NCI-H524 (cell line): Measurements from ENCODE around the gene CNPY4.

Experiments
- DNase-seq, 2 experiments: peaks; one replicate each; lab custom pipeline; 2025; lab: John Stamatoyannopoulos, UW

The CNPY4 gene

DNA sequence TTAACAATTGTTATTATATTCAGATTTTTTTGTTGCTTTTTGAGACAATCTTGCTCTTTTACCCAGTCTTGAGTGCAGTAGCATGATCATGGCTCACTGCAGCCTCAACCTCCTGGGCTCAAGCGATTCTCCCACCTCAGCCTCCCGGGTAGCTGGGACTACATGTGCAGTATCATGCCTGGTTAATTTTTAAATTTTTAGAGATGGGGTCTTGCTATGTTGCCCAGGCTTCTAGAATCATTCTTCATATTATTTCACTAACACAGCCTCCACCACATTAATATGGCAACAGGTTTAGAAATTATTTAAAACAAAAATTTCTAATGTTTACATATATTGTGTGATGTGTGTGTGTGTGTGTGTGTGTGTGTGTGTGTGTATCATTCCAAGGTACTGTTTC, 27.8 kb downstream of the CNPY4 start:
- DNase-seq = no peak

DNA sequence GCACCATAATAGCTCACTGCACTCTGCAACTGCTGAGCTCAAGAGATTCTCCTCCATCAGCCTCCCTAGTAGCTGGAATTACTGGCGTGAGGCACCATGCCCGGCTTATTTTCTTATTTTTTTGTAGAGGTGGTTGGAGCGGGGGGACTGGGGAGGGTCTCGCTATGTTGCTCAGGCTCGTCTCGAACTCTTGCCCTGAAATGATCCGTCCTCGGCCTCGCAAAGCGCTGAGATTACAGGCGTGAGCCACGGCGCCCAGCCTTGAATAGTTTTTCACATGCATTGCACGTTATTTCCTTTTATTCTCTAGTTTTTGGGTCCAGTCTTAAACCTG, 28.8 kb downstream of the CNPY4 start:
- DNase-seq = no peak

DNA sequence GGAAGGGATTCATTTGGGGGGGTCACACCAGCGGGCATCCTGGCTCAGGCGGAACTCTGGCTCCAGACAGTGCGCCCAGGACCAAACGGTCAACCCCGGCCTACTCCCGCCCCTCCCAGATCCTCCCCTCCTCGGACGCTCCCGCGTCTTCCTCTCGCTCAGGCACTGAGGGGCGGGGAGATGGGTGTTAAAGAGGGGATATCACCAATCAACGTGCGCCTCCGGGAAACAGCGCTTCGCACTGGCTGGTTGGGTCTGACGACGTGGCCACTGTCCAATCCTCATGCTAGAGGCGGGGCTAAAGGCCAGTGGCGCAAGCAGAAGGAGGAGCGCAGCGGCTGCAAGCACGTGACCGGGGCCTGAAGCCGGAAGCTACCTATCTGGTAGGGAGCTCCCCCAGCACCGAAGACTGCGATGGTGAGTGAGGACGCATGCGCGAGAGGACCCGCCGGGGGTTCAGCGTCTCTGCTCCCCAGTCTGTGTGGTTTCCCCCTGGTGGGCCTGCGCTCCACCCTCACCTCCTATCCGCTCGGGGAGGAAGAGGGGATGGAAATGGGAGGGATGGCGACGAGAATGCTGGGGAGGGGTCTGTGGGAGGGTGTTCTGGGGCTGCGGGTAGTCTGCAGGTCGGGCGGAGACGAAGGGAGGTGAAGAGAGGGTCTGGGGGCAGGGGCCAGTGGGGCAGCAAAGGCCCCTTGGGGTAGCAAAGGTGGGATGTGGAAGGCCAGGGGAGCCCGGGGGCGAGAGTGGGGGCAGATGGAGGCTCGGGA, 29.3 kb downstream of the CNPY4 start, which contains the start of gene LAMTOR4:
Gene LAMTOR4, plus strand, starts transcription at position 360 of the 770 bp plus-strand sequence. Its CDS starts 55 bp downstream, at position 415.
- DNase-seq = peak; percentile 97 to 99

DNA sequence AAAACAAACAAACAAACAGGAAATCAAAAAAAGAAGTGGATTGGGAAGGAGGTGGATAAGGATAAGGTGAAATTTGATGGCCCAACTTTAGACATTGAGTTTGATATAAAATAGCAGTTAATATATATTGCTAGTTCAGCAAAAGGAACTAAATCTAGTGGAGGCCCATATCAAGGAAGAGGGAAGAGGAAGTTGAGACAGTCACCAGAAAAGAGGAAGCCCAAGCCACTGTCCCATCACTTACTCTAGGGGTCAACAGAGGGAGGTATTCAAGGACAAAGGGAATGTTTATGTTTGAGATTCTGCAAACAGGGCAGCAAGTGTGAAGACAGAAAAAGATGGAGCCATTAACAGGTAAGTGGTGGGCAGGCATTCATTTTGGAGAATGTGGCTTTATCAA, 33.0 kb downstream of the CNPY4 start:
- DNase-seq = no peak

DNA sequence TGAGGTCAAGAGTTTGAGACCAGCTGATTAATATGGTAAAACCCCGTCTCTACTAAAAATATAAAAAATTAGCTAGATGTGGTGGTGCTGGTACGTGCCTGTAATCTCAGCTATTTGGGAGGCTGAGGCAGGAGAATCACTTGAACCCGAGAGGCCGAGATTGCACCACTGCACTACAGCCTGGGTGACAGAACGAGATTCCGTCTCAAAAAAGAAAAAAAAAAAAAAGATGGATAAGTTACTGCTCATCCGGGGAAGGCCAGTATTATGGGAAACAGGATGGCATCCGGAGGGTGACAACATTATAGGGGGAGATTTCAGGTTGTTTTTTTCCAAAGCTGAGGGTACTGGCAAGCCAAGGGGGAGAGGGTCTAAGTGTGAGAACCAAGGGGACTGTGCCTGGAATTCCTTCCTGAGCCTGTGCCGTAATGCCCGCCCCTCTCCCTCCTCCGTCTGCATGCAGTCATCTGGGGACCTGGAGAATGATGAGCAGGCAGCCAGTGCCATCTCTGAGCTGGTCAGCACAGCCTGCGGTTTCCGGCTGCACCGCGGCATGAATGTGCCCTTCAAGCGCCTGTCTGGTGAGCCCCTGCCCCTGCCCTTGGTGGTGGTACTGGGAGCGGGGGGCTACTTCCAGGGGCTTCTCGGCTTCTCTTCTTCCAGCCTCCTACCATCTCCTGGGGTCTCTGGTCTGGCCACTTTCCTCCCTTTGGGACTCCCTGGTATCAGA, 33.7 kb downstream of the CNPY4 start:
- no peak for DNase-seq

DNA sequence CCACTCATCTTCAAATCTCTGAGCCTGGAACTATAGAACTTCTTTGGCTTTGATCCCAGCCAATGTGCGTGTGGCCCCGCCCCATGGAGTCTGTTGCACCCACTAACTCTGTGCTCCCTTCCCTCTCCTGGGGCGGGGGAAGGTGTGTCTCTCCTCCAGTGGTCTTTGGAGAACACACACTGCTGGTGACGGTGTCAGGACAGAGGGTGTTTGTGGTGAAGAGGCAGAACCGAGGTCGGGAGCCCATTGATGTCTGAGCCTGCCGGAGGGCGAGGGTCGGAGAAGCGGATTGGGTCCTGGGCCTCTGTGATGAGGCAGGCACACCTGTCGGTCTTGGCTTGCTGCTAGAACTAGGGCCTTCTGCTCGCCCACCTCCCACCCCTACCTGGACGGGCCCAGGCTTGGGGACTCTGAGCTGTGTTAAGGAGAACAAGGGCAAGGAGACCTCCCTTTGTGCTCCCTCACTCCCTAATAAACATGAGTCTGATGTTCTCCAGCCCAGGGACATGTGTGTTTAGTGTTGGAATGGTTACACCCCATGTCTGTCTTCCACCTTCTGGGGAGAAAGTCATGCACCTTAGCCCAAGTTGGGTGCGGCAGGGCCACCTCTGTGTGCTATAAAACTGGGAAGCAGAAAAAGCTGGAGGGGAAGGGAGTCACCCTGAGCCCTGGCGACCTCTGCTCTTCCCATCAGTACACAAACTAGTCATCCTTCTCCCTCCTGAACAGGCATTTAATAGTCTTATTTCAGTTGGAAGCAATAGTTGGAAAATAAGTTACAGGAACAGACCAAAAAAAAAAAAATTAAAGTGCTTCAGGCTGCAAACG, 34.5 kb downstream of the CNPY4 start:
- no peak for DNase-seq

DNA sequence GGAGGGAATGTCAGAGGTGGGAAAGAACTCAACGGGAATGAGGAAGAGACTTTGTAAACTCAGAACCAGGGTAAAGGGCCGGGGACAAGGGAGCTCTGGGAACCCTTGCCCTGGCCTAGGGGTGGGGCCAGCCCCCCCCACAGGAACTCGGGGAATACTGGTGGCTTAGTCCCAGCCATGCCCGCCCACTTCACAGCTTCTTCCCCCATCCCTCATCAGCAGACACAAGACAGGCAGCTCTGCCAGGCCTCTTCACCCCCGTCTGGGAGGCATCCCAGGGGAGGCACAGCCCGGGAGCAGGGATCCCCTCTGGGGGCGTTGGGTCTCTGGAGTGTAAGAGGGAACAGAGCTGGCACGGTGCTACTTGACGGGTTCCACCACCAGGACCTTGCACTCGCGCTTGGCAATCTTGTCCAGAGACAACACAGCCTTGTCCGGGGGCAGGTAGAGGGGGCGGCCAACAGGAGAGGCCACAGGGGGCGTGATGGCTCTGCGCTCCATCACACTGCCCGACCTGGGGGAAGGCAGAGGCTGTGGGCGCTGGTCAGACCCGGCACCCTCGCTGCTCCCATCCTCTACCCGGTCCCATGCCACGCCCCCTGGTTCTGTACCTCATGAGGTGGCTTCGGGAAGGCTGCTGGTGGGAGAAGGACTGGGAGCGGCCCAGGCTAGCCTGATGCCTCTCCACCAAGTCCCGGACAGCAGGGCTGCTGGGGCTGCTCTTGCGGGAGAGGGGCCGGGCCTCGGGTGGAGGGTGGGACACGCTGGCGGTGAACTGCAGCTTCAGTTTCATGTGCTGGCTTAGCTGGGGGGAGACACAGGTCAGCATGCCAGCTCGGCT, 35.4 kb downstream of the CNPY4 start:
- DNase-seq = no peak

DNA sequence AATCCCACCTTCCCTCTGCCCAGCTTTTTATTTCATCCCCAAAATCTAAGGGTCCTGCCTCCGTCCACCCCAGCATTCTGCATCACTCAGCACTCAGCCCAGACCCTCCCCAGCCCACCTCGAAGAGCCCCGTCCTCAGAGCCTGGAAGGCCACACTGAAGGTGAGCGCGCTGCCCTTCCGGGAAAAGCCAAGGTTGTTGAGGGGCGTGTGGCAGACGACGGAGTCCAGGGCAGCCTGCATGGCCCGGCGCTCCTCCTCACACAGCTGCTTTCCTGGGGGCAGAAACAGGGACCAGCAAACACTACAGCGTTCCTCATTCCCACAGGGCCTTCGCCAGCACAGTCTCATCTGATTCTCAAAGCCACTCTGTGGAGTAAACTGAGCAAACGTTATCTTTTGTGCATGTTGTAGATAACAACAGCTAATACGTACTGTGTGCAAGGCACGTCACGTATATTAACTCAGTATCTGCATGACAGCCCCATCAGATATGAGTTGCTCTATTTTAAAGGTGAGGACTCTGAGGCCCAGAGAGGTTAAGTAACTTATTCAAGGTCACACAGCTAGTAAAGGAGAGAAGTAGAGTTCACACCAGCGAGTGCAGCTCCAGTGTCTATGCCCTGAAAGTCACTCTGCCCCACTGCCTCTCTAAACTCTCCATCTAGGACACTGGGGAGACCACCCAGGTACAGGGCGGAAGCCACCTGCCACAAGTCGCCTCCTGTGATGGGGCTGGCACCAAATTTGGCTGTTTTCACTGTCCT, 36.3 kb downstream of the CNPY4 start:
- no peak for DNase-seq

DNA sequence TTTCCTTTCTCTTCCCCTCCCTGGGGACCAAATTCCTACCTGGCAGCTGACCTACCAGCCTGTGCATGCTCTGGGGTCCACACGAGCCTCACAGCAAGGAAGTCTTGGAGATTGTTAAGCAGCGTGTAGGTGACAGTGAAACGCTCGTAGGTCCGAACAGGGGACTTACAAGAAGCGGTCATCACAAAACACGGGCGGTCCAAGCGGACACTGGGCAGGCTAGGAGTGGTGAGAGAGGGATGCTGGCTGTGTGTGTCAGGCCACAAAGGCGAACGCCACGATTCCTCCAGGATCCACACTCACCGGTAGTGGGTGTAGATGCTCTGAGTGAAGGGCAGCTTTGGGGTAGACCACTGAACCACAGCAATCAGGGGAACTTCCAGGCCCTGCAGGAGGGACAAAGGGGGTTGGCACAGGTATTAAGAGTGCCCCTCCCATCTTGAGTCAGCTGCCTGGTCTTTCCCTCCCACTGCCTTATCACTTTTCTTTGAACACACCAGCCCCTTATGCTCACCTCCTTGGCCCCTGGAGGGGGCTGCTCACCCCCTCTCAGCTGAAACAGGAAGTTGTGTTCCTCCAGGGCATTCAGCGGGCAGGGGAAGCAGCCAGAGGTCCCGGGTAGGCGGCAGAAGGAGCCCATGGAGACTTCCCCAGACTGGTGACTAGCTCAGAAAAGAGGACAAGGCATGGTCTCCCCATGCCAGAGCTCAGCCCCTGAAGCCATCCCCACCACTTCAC, 37.1 kb downstream of the CNPY4 start:
- no peak for DNase-seq

DNA sequence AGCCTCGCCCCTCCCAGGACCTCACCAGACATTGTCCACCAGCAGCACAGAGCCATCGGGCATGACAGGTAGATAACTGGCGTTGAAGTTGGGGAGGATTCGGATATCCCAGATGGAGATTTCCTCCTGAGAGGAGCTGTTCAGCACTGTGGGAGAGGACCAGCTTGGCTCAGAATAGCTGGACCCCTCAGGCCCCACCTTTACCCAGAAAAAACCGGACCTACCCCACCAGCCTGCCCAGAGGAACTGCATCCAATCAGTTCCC, 37.6 kb downstream of the CNPY4 start:
- no peak for DNase-seq

DNA sequence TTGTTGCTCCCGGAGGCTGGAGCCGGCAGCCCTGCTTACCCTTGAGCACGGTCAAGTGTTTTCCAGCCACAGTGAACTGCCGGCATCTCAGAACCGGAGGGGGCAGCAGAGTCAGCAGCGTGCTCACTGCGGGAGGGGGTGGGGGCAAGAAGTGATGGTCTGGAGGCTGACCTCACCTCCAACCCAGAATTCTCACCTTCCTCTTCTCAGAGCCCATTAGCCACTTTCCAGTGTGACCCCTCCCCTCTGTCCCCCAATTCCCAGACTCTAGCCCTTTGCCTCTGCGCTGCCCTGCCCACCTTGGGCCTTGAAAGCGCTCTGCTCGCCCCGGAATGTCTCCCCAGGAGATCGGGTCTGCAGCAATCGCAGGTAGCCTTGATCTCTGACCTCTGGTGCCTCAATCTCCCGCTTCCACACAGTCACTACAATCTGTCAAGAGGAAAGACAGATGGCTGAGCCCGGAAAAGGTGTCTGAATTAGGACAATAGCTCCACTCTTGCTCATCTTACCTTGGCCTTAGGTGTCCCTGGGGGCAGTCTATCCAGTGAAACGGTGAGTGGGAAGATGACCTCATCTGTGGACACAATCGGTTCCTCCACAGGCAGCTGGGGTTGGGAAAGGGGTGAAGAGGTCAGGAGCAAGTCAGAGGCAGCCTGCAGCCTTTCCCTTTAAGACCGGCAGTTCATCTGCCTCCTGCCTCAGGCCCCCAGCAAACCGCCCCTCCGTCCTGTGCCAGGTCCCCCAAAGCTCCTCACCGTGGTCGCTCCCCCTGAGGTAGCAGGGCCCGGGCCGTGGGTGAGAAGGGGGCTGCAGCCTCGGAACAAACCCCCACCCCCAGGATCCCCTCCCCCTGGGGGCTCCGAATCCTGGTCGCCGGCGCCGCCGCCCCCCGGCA, 38.1 kb downstream of the CNPY4 start:
- no peak for DNase-seq

DNA sequence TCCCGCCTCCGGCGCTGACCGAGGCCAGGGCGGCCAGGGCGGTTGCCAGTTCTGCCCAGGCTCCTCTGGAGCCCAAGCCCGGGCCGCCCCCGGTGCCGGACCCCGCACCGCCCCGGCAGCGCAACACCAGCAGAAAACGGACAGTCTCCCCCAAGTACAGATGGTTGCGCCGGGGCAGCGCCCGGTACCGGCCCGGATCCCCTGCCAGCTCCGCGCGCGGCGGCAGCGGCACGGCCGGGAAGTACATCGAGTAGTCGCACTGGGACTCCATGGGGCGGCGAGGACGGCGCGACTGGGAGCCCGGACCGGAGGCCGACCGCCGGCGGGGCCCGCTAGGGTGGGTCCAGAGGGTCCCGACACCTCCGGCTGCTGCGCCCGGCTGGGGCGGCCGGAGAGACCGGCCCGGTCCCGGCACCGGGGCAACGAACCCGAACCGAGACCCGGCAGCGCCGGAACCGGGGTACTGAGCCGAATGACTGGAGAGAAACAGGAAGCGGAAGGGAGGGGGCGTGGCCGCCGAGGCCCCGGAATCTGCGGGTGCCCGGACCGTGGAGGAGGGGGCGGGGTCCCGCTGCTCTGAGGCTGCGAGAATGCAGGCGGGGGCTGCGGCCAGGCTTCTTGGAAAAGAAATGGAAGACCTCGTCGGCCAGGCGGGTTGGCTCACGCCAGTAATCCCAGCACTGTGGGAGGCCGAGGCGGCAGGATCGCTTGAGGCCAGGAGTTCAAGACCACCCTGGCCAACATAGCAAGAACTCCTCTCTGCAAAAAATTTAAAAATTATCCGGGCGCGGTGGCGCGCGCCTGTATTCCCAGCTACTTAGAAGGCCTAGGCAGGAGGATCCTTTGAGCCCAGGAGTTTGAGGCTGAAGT, 39.0 kb downstream of the CNPY4 start, which contains the start of gene TRAPPC14:
Gene TRAPPC14, minus strand, starts transcription at position 495 of the 870 bp plus-strand sequence. Its CDS starts 224 bp downstream, at position 271.
- DNase-seq = peak; percentile 58 to 77

DNA sequence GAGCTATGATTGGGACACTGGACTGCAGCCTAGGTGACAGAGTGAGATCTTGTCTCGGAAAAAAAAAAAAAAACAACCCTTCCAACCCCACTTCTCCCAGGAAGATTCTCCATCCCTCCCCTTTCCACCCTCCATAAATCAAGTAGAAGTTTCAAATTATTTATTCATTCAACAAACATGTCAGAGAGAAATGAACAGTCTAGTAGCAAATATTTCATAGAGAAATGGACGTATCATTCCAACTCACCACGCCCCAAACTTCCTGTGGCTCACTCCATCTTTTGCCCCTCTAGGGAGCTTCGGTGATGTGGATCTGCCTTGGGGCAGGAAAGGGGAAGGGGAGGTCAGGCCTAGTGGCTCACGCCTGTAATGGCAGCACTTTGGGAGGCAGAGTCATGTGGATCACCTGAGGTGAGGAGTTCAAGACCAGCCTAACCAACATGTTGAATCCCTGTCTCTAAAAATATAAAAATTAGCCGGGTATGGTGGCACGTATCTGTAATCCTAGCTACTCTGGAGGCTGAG, 39.7 kb downstream of the CNPY4 start:
- DNase-seq = no peak

DNA sequence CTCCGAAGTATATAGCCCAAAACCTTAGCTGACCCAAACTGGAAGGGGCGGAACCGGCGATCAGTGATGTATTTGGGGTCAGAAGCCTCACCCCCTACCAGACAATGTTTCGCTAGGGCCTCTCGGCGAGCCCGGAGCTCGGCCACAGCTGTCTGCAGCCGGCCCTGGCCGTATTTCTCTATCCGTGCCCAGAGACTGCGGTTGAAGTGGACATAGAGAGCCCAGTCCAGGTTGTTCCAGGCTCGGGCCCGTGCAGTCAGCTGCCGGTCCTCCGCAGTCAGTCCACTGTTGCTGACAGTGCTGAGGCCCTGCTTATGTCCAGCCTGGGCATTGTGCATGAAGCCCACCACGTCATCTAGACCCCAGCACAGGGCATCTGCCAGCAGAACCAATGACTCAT, 40.6 kb downstream of the CNPY4 start:
- no peak for DNase-seq

DNA sequence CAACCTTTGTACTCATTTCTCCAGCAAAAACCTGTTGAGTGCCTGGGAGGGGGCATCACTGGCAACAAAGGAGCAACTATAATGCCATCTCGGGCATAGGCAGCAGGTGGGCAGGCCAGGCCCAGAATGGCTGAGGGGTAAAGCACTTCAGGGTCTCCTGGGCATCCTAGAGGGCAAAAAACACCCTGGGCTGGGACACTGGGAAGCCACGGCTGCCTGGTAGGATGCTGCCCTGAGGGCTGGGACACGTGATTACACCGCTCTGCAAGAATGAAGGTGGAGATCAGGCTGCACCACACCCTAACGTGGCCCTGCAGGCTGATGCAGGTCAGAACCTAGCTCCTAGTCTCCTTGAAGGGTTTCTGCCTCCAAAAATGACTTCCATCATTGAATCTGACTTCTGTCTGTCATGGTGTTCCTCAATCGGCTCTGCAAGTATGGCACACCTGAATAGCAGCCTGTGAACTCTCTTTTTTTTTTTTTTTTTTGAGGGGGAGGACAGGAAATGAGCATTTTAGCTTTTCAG, 43.6 kb downstream of the CNPY4 start:
- DNase-seq = no peak

DNA sequence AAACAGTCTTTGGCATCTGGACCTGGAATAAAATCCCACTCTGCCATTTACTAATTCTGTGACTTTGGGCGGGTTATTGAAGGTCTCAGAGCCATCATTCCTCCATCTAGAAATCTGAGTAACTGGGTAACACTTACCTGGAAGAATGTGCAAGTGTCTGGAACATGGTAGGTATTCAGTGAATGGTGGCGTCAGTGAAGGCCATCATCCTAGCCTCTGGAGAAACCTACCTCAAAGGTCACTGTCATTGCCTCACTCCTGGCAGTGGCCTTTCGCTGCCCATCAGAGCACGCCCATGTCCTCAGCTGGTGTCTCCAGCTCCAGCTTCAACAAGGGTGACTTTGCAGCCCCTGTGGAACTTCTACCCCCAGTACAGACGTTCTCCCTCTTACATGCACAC, 44.4 kb downstream of the CNPY4 start:
- no peak for DNase-seq

DNA sequence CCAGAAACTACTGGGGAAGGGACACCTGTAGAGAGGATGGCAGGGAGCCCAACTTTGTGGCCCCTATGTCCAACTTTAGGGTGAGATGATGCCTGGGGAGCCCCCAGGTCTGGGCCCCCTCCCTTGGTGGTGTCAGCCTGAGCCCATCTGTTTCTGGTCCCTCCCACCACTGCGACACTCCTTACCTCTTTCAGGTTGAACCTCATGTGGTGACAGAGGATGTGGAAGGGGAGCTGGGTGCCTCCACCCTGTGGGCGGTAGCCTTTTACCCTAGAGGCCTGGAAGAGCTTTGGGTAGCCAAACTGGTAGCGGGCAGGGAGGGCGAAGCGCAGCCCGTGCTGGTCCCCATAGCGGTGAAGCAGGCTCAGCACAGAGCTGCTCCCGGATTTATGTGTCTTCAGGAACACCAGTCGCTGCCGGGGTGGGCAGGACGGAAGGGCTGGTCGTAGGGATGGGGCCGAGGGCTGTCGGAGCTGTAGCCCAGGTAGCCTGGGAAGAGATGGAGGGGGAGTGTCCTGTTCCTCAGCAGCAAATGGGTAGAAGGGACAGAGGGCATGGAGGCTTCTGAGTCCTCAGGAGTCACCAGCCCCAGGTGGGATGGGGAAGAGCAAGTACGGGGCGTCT, 47.0 kb downstream of the CNPY4 start:
- DNase-seq = no peak
